Ascending aorta (tissue), 2 donors: ENCODE results near the gene SCEL. TPM values are rescaled to one million over a fixed set of nuclear protein-coding genes. Genes with fewer than 3 reads are reported as not detected.

Experiments used
- DNase-seq, 2 donors: peaks; one replicate each; pipeline ENCODE4 v3.0.0-alpha.2; 2019; ENCODE audit warnings: low spot score in 2 of 2
- H3K27ac ChIP-seq, 2 donors: fragments of 200-600 bp; sonication (generic); one replicate each; pipeline ENCODE4 v1.5.1; 2016 to 2017; ENCODE audit warnings: mild to moderate bottlenecking in 1 of 2
- H3K27me3 ChIP-seq: fragments of 200-600 bp; sonication (generic); one replicate; pipeline ENCODE4 v1.5.1; 2017
- H3K36me3 ChIP-seq, 2 donors: fragments of 200-600 bp; sonication (generic); one replicate each; pipeline ENCODE4 v1.5.1; 2016
- H3K4me1 ChIP-seq, 2 donors: fragments of 200-600 bp; sonication (generic); one replicate each; pipeline ENCODE4 v1.5.1; 2016 to 2017; ENCODE audit warnings: mild to moderate bottlenecking in 1 of 2
- H3K4me3 ChIP-seq, 2 donors: fragments of 200-600 bp; sonication (generic); one replicate each; pipeline ENCODE4 v1.5.1; 2016 to 2017; ENCODE audit warnings: mild to moderate bottlenecking in 1 of 2
- H3K9me3 ChIP-seq, 2 donors: fragments of 200-600 bp; sonication (generic); one replicate each; pipeline ENCODE4 v1.5.1; 2016
- CTCF ChIP-seq, 3 experiments: fragments of 200-600 bp in 2 of 3; fragments of 450-650 bp in 1 of 3; sonication (generic) in 2 of 3; IDR thresholded peaks; one replicate each; pipeline ENCODE4 v1.5.1; 2016 to 2019; ENCODE audit warnings: antibody characterized with exemption in 3 of 3, mild to moderate bottlenecking in 1 of 3, moderate library complexity in 1 of 3
- intact Hi-C: fragments of 100-400 bp; cut with DNase I; formaldehyde crosslinking; loops from one replicate; pipeline ENCODE4 v1.15.1; 2023
- total RNA-seq: library from RNA; depleted of rRNA; stranded (reverse); fragments of >200 nt; gene quantifications from one replicate; pipeline ENCODE4 v1.1.0, GENCODE V29; 2016

Gene SCEL
- total RNA-seq, 1 donor from 2014 or later = not detected

- Histone ChIP-seq H3K27me3 (no peaks in the 10 kb centered on the region), H3K27ac (no peak overlapping the region), H3K36me3 (no peaks in the 10 kb centered on the region), H3K9me3 (no peaks in the 10 kb centered on the region), H3K4me3 (no peak overlapping the region), H3K4me1 (peaks cover 0 to 8% of the 10 kb centered on the region in 2 donors)
- DNase-seq = no peak
- TF ChIP-seq CTCF (IDR thresholded peaks at IDR 0.05) = no peak
- intact Hi-C loops = loop anchor here (10.0 kb wide), 1 partner anchor 246 kb away; no protein-coding TSS in a partner anchor
These were observed 26.4 kb upstream of the SCEL start for GRCh38 chr13:77508959-77509620.

- Histone ChIP-seq H3K27me3 (no peaks in the 10 kb centered on the region), H3K4me1 (peaks cover 0 to 8% of the 10 kb centered on the region in 2 donors), H3K27ac (no peak overlapping the region), H3K36me3 (no peaks in the 10 kb centered on the region), H3K9me3 (no peaks in the 10 kb centered on the region), H3K4me3 (no peak overlapping the region)
- no peak for TF ChIP-seq CTCF (IDR thresholded peaks at IDR 0.05)
- intact Hi-C loops = no loop called here
- no peak for DNase-seq
These were observed 25.4 kb upstream of the SCEL start for GRCh38 chr13:77510156-77510555.

- Histone ChIP-seq H3K27ac (no peak overlapping the region), H3K9me3 (no peaks in the 10 kb centered on the region), H3K27me3 (no peaks in the 10 kb centered on the region), H3K36me3 (no peaks in the 10 kb centered on the region), H3K4me1 (peaks cover 0 to 8% of the 10 kb centered on the region in 2 donors), H3K4me3 (no peak overlapping the region)
- intact Hi-C loops = no loop called here
- TF ChIP-seq CTCF (IDR thresholded peaks at IDR 0.05) = no peak
- DNase-seq = no peak
These were observed 24.0 kb upstream of the SCEL start for GRCh38 chr13:77511552-77511951.

- intact Hi-C loops = no loop called here
- no peaks in the 10 kb centered on the region for H3K27me3 ChIP-seq
These were observed 21.7 kb upstream of the SCEL start for GRCh38 chr13:77513719-77514335.

GRCh38 chr13:77514336-77514726 is 21.2 kb upstream of the SCEL start:
- Histone ChIP-seq H3K27me3 (no peaks in the 10 kb centered on the region), H3K36me3 (no peaks in the 10 kb centered on the region), H3K4me1 (no peaks in the 10 kb centered on the region), H3K4me3 (no peak overlapping the region), H3K9me3 (no peaks in the 10 kb centered on the region), H3K27ac (no peak overlapping the region)
- intact Hi-C loops = no loop called here
- no peak for TF ChIP-seq CTCF (IDR thresholded peaks at IDR 0.05)
- DNase-seq = no peak

More at GRCh38 chr13:77513719-77514335, 21.7 kb upstream of the SCEL start:
- Histone ChIP-seq H3K27ac (no peak overlapping the region), H3K4me3 (no peak overlapping the region), H3K9me3 (no peaks in the 10 kb centered on the region), H3K4me1 (peaks cover 0 to 2% of the 10 kb centered on the region in 2 donors), H3K36me3 (no peaks in the 10 kb centered on the region)
- DNase-seq = no peak
- no peak for TF ChIP-seq CTCF (IDR thresholded peaks at IDR 0.05)
